H7 (cell line): ENCODE data around the gene ANLN. TPM values are rescaled to one million over a fixed set of nuclear protein-coding genes. Genes with fewer than 3 reads are reported as not detected.

Experiments used
- DNase-seq: peaks from one replicate; pipeline ENCODE4 v3.0.0; 2012
- H3K27me3 ChIP-seq: 2 replicates; pipeline ENCODE4 v1.6.0; 2011; ENCODE audit warnings: mild to moderate bottlenecking, low read length; ENCODE audit not compliant: control insufficient read depth, insufficient read depth
- H3K36me3 ChIP-seq: replicated peaks from 2 replicates; pipeline ENCODE4 v1.5.1; 2011; ENCODE audit warnings: low read length; ENCODE audit not compliant: control insufficient read depth, insufficient read depth
- H3K4me3 ChIP-seq: 2 replicates; pipeline ENCODE4 v1.5.1; 2011; ENCODE audit warnings: low read depth, mild to moderate bottlenecking, control low read depth, low read length, moderate library complexity; ENCODE audit not compliant: insufficient read depth
- total RNA-seq: library from RNA; depleted of rRNA; stranded (reverse); fragments of >200 nt; shearing (Covaris generic); gene quantifications from 2 replicates; pipeline ENCODE4 v1.2.3, GENCODE V29; 2014

The ANLN gene
- total RNA-seq, 1 experiment from 2014 or later = 104 TPM

DNA sequence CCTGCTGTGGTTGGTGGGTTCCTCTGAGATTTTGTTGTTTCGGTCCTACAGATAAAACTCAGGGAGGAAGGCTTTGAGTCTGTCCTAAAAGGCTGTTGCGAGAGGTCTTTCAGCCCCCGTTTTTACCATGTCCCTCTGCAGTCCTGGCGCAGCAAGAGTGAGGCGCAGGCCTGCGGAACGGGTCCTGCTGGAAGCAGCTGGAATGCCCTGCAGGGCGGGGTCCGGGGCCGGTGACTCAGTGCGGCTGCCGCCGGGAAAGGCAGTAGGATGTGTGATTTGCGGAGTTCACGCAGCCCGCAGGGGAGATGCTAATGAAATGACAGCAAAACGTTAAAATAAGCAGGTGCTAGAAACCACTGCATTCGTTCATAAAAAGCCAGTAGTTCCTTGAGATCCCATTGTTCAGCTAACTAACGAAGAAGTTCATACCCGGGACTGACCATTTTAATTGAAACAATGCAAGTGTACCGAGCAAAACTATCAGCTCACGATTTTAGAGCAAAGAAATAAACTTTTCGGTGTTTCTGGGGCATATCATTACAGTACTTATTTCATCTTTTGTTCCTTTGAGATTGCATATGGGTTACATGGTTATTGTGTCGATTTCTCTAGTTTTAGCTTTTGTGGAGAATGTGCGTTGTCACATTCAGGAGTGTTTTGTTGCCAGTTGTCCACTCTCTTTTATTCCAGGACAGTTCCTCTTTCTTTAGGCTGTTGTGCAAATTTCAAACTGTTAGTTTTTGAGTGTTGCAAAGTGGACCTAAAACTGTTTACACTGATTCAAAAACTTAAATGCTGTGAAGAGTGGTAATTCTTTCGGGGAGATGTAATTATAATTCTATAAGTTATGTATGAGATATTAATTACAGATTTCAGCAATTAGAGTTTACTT is 783 bp downstream of the ANLN start:
- Histone ChIP-seq H3K27me3 (no peaks in the 10 kb centered on the region), H3K36me3 (no peaks in the 10 kb centered on the region), H3K4me3 (peak overlapping the region; percentile 97)
- DNase-seq = peak; percentile 87

DNA sequence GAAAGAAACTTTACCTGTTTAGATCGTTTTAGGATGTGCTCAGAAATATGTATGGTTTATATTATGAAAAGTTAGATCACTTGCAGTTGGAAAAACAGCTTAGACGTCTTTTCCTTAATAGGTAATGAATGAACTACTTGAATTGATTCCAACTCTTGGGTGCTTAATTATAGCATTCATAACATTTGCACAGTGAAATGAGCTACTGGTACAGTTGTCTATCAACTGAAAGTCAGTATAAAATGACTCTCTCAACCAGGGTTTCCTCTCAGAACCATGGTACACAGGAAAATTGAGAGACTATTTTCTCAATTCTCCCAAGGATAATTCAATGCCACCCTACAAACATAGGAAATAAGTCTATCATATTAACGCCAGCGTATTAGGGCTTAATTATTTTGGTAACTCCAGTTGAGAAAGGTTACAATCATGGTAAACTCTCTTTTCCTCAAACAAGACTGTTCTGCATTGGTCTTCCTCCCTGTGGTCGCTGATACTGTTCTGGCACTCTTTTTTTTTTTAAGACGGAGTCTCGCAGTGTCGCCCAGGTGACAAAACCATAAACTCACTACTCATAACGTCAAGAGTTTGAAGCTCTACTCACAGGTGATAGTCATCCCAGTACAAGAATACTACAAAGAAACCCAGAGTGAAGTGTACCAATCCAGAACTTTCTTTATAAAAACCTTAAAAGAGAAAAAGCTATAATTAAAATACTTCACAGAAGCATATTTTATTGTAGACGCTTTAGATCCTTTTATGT is 2.0 kb downstream of the ANLN start:
- Histone ChIP-seq H3K27me3 (no peaks in the 10 kb centered on the region), H3K4me3 (no peak overlapping the region), H3K36me3 (peaks cover 2% of the 10 kb centered on the region)
- DNase-seq = no peak

DNA sequence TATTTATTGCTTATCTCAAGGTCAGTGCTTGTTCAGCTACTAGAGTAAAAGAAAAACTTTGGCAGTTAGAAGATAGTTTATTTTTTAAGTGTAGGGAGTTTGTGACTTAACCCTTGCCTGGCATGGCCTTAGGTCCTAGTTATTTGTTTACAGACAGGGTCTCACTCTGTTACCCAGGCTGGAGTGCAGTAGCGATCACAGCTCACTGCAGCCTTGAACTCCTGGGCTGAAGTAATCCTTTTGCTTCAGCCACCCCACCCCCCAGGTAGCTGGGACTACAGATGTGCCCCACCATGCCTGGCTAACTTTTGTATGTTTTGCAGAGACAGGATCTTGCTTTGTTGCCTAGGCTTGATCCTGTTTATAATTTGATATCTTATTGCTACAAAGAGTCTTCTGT is 4.2 kb downstream of the ANLN start:
- no peak for DNase-seq
- no peaks in the 10 kb centered on the region for H3K27me3 ChIP-seq
- peaks cover 5% of the 10 kb centered on the region for H3K36me3 ChIP-seq
- H3K4me3 ChIP-seq = no peak overlapping the region

DNA sequence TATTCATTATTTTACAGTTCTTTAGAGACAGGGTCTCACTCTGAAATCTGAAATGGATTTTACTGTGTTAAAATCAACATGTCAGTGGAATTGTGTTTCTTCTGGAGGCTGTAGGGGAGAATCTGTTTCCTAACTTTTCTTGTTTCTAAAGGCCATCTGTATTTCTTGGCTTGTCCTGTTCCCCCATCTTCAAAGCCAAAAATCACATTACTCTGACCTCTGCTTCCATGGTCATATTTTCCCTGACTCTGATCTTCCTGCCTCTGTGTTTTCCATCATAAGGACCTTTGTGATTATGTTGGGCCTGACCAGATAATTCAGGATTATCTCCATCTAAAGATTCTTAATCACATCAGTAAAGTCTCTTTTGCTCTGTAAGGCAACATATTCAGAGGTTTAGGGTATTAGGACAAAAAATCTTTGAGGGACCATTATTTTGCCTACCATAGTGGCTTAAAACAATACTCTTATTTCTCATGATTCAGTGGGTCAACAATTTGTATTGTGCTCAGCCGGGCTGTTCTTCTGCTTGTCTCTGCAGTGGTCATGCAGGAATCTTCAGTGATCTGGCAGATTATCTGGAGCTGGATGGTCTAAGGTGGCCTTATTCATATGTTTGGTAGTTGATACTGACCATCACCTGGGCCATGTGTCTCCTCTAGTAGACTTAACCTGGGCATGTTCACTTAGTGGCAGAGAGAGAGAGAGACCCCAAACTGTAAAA is 5.7 kb downstream of the ANLN start:
- Histone ChIP-seq H3K36me3 (peaks cover 7% of the 10 kb centered on the region), H3K27me3 (no peaks in the 10 kb centered on the region), H3K4me3 (no peak overlapping the region)
- no peak for DNase-seq

DNA sequence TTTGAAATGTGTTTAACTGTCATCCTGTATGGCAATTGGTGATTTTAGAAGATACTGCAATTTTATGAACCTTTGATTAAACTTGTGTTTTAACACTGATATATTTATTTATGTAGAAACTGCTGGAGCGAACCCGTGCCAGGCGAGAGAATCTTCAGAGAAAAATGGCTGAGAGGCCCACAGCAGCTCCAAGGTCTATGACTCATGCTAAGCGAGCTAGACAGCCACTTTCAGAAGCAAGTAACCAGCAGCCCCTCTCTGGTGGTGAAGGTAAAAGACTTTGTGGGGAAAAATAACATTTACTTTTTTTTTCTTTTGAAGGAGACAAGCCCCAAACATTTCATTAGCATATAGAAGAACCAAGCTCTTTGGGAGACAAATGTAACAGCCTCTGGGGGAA is 6.5 kb downstream of the ANLN start:
- H3K36me3 ChIP-seq = peaks cover 7% of the 10 kb centered on the region

DNA sequence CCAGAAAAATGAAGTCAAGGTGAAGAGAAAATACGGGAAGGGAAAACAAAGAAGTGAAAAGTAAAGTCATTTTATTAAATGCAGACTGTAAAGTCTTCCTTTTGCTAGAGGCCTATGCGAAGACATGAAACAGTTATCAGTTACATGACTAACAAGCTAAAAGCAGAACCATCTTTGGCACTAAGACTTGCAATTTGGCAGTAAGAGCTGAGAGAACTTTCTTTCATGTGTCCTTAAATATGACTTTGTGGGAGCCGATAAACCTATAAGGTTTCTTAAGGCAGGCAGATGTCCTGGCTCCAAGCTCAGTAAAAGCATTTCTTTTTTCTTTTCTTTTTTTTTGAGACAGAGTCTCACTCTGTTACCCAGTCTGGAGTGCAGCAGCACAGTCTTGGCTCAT is 10.4 kb downstream of the ANLN start:
- H3K27me3 ChIP-seq = no peaks in the 10 kb centered on the region
- no peak for DNase-seq
- no peak overlapping the region for H3K4me3 ChIP-seq
- peaks cover 7% of the 10 kb centered on the region for H3K36me3 ChIP-seq

More for the DNA sequence above, 6.5 kb downstream of the ANLN start:
- Histone ChIP-seq H3K27me3 (no peaks in the 10 kb centered on the region), H3K4me3 (no peak overlapping the region)
- DNase-seq = no peak

DNA sequence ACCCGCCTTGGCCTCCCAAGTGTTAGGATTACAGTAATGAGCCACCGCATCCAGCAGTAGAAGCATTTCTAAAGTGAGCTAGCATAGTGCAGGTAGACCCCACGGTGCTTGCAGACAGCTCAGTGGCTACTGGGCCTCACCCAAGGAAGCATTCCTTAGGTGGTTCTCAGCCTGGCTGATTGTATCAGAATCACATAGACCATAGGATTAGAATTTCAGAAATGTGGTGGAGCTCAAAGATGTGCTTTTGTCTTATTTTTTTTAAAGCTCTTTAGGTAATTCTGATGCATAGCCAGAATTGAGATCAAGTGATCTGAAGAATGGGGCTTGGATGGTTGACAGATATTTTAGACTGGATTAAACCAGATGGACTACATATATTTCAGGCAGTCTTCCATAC is 10.9 kb downstream of the ANLN start:
- H3K36me3 ChIP-seq = peaks cover 6% of the 10 kb centered on the region

DNA sequence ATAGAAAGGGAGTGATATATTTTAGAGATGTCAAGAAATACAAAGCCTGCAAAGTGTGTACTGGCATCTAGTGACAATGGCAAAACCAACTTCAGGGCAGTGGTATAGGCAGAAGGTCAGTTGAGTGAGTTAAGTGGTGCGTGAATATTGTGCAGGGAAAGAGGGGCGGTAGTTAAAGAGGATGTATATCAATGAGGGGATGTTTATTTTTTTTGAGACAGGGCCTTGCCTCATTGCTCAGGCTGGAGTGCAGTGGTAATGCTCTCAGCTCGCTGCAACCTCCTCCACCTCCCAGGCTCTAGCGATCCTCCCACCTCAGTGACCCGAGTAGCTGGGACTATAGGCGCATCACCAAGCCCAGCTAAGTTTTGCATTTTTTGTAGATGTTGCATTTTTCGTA is 13.8 kb downstream of the ANLN start:
- DNase-seq = no peak

More for the DNA sequence above, 10.9 kb downstream of the ANLN start:
- Histone ChIP-seq H3K4me3 (no peak overlapping the region), H3K27me3 (no peaks in the 10 kb centered on the region)
- no peak for DNase-seq

DNA sequence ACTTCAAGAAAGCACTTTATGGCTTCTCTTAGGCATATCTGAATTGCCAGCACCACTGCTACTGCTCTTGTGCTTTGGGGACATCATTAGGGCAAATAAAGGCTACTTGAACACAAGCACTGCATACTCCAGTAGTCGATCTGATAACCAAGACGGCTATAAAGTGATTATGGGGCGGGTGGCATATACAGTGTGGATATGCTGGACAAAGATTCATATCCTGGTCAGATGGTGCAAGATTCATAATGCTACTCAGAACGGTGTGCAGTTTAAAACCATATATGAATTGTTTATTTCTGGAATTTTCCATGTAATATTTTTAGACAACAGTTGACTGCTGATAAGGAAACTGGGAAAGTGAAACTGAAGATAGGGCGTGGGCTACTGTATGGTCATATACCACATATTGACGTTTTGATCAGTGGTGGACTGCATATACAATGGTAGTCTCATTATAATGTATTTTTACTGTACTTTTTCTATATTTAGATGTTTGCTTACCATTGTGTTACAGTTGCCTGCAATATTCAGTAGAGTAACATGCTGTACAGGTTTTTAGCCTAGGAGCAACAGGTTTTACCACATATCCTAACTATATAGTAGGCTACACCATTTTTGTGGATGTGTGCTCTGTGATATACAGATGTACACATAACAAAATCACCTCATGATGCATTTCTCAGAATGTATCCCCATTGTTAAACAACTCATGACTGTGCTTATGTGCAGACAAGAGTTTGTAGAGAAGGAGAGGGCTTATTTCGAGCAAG is 15.2 kb downstream of the ANLN start:
- no peaks in the 10 kb centered on the region for H3K27me3 ChIP-seq
- DNase-seq = no peak
- H3K36me3 ChIP-seq = peaks cover 7% of the 10 kb centered on the region
- H3K4me3 ChIP-seq = no peak overlapping the region

More for the DNA sequence above, 13.8 kb downstream of the ANLN start:
- peaks cover 8% of the 10 kb centered on the region for H3K36me3 ChIP-seq
- H3K4me3 ChIP-seq = no peak overlapping the region
- H3K27me3 ChIP-seq = no peaks in the 10 kb centered on the region

DNA sequence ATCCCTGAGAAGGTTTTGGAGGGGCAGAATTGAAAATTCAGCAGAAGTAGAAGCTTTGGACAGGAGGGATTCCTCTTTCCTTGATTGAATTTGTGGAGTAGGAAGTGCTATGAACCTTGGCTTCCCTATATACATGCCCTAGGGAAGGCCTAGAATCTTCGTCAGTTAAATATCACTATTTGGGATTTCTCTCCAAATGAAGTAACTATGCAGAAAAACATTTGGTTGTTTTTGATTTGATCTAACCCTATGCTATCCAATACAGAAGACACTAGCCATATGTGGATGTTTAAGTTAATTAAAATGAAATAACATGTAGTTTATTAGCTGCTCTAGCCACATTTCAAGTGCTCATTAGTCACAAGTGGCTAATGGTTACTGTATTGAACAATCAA is 15.7 kb downstream of the ANLN start:
- no peak for DNase-seq
- no peak overlapping the region for H3K4me3 ChIP-seq
- no peaks in the 10 kb centered on the region for H3K27me3 ChIP-seq
- peaks cover 8% of the 10 kb centered on the region for H3K36me3 ChIP-seq

DNA sequence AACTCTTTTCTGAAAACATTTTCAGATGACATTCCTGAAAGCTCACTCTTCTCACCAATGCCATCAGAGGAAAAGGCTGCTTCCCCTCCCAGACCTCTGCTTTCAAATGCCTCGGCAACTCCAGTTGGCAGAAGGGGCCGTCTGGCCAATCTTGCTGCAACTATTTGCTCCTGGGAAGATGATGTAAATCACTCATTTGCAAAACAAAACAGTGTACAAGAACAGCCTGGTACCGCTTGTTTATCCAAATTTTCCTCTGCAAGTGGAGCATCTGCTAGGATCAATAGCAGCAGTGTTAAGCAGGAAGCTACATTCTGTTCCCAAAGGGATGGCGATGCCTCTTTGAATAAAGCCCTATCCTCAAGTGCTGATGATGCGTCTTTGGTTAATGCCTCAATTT is 16.5 kb downstream of the ANLN start:
- H3K4me3 ChIP-seq = no peak overlapping the region
- peaks cover 11% of the 10 kb centered on the region for H3K36me3 ChIP-seq
- DNase-seq = peak; percentile 10
- H3K27me3 ChIP-seq = no peaks in the 10 kb centered on the region

DNA sequence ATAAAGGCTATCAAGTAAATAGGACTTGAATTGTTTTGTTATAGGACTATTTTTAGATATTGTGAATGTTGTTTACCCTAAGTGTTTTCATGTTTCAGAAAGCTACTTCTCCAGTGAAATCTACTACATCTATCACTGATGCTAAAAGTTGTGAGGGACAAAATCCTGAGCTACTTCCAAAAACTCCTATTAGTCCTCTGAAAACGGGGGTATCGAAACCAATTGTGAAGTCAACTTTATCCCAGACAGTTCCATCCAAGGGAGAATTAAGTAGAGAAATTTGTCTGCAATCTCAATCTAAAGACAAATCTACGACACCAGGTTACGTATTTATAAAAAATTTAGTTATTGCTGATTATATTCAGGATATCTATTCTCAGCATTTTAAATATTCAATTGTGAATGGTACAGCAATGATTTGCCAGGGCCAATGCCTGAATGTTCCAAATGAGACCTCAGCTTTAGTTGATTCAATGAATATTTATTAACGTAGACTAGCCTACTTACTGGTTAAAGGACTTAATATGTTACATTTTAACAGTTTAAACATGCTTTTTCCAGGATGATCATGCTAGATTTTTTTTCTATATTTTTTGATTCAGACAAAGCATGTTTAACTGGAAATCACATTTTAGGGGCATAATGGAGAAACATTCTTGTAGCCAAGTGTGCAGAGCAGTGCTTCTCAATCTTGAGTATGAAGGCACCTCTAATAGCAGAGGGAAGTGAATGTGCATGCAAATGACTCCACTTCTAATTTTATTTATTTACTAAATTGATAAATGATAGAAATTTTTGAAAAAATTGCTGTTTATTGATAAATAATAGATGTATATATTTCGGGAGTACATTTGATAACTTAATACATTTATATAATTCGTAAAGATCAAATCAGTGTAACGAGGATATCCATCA is 18.2 kb downstream of the ANLN start:
- no peak for DNase-seq
- H3K4me3 ChIP-seq = no peak overlapping the region
- peaks cover 19% of the 10 kb centered on the region for H3K36me3 ChIP-seq
- no peaks in the 10 kb centered on the region for H3K27me3 ChIP-seq

DNA sequence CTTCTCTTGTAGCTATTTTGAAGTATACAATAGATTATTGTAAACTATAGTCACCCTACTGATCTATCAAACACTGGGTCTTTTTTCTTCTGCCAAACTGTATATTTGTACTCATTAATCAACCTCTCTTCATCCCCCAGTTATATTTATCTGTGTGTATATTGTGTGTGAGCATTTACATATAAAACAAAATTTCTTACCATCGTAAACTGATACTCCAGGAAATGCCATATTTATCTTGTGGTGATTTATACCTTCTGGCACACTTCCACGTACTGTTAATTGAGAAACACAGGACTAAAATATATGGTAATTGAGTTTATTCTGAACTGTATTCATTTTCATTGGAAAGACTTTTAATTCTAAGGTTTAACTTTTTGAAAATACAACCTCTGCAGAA is 18.9 kb downstream of the ANLN start:
- Histone ChIP-seq H3K4me3 (no peak overlapping the region), H3K27me3 (no peaks in the 10 kb centered on the region), H3K36me3 (peaks cover 19% of the 10 kb centered on the region)
- DNase-seq = no peak
